ENCODE results near the gene ATG7.
"Not testable (repeated sequence)": the region's sequence is repeated elsewhere in the genome, so short reads cannot be mapped to it uniquely, and the experiment has no call there.

ATG7 gene

DNA sequence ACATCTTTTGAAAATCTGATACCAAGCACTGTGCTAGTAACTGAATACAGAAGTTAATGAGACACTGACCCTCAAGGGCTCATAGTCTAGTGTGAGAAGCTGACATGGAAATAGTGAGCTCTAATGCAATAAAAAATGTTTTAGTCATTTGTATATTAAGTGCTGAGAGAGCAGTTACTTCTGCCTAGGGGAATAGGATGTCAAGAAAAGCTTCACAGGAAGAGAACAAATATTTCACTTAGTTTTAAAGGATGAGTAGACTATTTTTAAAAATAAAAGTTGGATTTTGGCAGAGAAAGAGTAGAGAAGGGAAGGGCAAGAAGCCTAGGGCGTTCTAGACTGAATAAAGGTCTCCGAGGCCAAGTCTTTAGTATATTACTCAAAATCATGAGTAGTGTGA is 158.4 kb downstream of the ATG7 start:
- Mint-ChIP-seq H3K4me3 (no peak overlapping the region), H3K4me1 (no peaks in the 10 kb centered on the region), H3K36me3 (peaks cover 51% of the 10 kb centered on the region), H3K27ac (no peak overlapping the region), H3K27me3 (no peaks in the 10 kb centered on the region), H3K9me3 (no peaks in the 10 kb centered on the region)
- ATAC-seq, result no peak

DNA sequence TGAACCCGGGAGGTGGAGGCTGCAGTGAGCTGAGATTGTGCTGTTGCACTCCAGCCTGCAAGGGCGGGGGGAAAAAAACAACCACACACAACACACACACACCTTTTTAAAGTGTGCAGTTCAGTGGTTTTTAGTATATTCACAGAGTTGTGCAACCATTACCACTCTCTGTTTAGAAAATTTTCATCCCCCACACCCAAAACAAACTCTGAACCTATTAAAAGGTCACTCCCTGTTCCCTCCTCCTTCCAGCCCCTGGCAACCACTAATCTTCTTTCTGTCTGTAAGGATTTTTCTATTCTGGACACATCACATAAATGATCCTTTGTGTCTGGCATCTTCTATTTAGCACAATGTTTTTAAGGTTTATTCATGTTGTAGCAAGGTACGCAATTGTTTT is 159.1 kb downstream of the ATG7 start:
- no peak overlapping the region for H3K27ac Mint-ChIP-seq
- peaks cover 46% of the 10 kb centered on the region for H3K36me3 Mint-ChIP-seq
- no peak for ATAC-seq

DNA sequence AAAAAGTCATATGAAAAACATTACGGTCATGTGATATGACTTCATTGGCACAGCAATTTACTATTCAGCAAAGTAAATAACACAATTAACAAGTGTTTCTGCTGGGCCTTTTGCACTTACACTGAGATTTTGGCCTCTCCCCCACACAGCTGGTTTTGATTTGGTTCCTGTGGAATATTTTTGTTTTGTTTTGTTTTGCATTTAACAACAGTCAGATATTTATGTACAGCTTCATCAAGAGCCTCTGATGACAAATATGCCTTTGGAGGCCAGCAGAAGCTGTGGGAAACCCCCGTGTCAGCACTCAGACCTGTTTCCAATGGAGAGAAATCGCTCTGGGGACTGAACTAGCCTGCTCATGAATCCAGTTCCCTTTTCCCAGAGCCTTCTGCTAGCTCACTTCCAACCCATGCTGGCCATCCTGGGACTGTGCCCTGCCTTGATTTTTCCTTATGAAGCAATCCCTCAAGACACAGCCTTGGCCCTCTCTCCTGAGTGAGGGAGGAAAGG is 161.9 kb downstream of the ATG7 start:
- Mint-ChIP-seq H3K27me3 (no peaks in the 10 kb centered on the region), H3K4me1 (no peaks in the 10 kb centered on the region), H3K4me3 (no peak overlapping the region), H3K9me3 (no peaks in the 10 kb centered on the region), H3K36me3 (peaks cover 19% of the 10 kb centered on the region), H3K27ac (no peak overlapping the region)
- no peak for ATAC-seq

More for the DNA sequence above, 159.1 kb downstream of the ATG7 start:
- H3K4me3 Mint-ChIP-seq, result no peak overlapping the region
- H3K4me1 Mint-ChIP-seq, result no peaks in the 10 kb centered on the region
- no peaks in the 10 kb centered on the region for H3K27me3 Mint-ChIP-seq
- H3K9me3 Mint-ChIP-seq, result no peaks in the 10 kb centered on the region

DNA sequence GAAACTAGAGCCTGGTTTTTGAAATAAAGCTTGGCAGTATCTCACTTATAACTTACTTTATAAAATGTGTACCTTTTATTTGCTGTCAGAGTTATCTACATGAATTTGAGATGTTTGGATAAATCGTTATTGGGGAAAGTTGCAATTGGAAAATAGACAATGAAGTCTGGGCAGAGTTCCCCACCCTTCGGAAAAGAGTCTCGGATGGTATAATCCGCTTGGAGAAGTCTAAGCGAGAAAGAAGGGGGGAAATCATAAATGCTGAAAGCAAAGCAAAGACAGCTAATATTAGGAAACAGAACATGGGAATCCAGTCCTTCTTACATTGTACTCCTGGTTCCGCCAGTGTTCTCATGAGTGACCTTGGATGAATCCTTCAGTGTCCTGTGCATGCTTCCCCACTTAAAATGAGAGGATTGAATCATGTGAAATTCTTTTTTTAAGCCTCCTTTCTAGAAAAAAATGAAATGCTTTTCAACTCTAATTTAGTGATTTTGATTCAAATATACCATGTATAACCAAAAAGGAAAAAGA is 162.4 kb downstream of the ATG7 start:
- Mint-ChIP-seq H3K27ac (no peak overlapping the region), H3K27me3 (no peaks in the 10 kb centered on the region), H3K9me3 (no peaks in the 10 kb centered on the region), H3K4me1 (no peaks in the 10 kb centered on the region), H3K4me3 (no peak overlapping the region), H3K36me3 (peaks cover 24% of the 10 kb centered on the region)
- ATAC-seq, result no peak

DNA sequence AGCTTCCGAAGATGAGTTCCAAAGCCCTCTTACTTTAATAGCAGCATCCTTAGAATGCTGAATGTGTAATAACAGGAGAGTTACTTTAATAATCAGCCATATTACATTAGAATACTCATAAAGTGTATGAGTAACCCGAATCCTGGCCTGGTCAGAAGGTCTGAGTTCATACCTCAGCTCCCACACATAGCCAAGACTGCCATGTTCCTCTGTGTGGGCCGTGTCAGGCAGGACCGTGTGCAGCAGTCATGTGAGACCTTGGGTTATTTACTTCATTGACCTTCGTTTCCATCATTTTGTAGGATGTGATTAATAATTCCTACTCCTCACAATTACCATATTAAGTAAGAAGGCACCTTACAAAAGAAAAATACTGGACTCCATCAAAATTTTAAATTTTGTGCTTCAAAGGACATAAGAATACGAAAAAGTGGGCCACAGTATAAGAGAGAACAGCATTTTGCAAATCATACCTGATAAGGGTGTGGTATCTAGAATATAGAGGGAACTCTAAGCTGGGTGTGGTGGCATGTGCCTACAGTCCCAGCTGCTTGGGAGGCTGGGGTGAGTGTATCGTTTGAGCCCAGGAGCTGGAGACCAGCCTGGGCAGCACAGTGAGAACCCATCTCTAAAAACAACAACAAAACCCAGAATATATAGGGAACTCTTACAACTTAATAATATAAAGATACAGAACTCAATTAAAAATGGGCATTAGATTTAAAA is 163.4 kb downstream of the ATG7 start:
- ATAC-seq, result no peak
- Mint-ChIP-seq H3K27ac (no peak overlapping the region), H3K36me3 (peaks cover 23% of the 10 kb centered on the region), H3K27me3 (no peaks in the 10 kb centered on the region), H3K4me3 (no peak overlapping the region), H3K4me1 (no peaks in the 10 kb centered on the region), H3K9me3 (no peaks in the 10 kb centered on the region)

DNA sequence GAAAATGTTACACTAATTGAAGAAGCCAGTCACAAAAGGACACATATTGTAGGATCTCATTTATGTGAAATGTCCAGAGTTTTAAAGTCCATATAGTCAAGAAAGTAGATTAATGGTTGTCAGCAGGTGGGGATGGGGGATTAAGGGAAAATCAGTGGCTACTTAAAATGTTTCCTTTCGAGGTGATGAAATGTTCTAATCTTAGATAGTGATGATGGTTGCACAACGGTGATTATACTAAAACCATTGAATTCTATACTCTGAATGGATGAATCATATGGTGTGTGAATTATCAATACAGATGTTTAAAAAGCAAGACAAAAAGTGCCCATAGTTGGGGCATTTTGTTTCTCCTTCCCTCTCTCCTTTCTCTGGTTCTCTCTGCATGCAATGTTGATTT is 164.6 kb downstream of the ATG7 start:
- no peaks in the 10 kb centered on the region for H3K4me1 Mint-ChIP-seq
- ATAC-seq, result no peak
- H3K4me3 Mint-ChIP-seq, result no peak overlapping the region
- no peak overlapping the region for H3K27ac Mint-ChIP-seq
- H3K27me3 Mint-ChIP-seq, result no peaks in the 10 kb centered on the region
- H3K9me3 Mint-ChIP-seq, result no peaks in the 10 kb centered on the region
- H3K36me3 Mint-ChIP-seq, result peaks cover 19% of the 10 kb centered on the region

GRCh38 chr3:11437506-11437905 is 165.3 kb downstream of the ATG7 start:
- Mint-ChIP-seq H3K27me3 (no peaks in the 10 kb centered on the region), H3K4me1 (no peaks in the 10 kb centered on the region), H3K4me3 (no peak overlapping the region), H3K36me3 (peaks cover 14% of the 10 kb centered on the region), H3K27ac (no peak overlapping the region), H3K9me3 (no peaks in the 10 kb centered on the region)
- no peak for ATAC-seq

DNA sequence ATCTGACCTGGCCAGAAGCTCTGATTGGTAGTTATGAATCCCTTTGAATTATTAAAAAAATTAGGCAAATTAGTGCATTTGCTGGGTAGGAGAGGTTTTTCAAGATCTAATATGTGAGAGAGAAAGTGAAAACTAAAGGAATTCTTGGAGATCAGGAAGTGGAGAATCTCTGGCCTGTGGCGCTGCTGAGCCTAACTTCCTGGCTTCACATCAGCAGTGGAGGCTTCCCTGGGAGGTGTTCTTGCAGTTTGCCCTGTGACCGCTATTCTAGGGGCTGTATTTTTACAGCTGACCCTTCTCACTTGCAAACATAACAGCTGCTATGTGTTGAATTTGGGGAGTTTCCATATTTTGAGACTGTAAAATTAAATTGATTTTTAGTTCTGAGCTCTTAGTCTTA is 166.4 kb downstream of the ATG7 start:
- no peak overlapping the region for H3K4me3 Mint-ChIP-seq

GRCh38 chr3:11441346-11441745 is 169.1 kb downstream of the ATG7 start:
- ATAC-seq, H3K4me1 Mint-ChIP-seq, H3K27me3 Mint-ChIP-seq, H3K9me3 Mint-ChIP-seq, H3K4me3 Mint-ChIP-seq, H3K27ac Mint-ChIP-seq: not testable (repeated sequence)
- peaks cover 35% of the 10 kb centered on the region for H3K36me3 Mint-ChIP-seq

More for the DNA sequence above, 166.4 kb downstream of the ATG7 start:
- ATAC-seq, result no peak
- Mint-ChIP-seq H3K27ac (no peak overlapping the region), H3K4me1 (no peaks in the 10 kb centered on the region), H3K9me3 (no peaks in the 10 kb centered on the region), H3K27me3 (no peaks in the 10 kb centered on the region), H3K36me3 (peaks cover 22% of the 10 kb centered on the region)

DNA sequence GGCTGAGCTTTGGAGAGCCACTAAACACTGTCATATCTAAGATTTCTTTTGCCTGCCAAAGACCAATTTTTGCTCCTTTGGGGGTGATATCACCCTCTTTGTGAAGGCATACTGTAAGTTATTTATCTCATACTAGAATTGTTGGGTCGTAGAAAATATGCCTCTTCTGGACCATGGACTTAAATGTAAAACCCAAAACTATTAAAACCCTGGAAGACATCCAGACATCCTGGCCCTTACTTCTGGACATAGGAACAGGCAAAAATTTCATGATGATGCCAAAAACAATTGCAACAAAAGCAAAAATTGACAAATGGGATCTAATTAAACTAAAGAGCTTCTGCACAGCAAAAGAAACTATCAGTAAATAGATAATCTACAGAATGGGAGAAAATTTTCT is 172.2 kb downstream of the ATG7 start:
- Mint-ChIP-seq H3K36me3 (peaks cover 48% of the 10 kb centered on the region), H3K4me1 (no peaks in the 10 kb centered on the region), H3K27ac (no peak overlapping the region), H3K4me3 (no peak overlapping the region), H3K9me3 (no peaks in the 10 kb centered on the region), H3K27me3 (no peaks in the 10 kb centered on the region)
- ATAC-seq, result no peak

GRCh38 chr3:11445193-11445592 is 173.0 kb downstream of the ATG7 start:
- H3K36me3 Mint-ChIP-seq, result peaks cover 49% of the 10 kb centered on the region
- not testable (repeated sequence) for H3K4me3 Mint-ChIP-seq, H3K9me3 Mint-ChIP-seq, H3K27me3 Mint-ChIP-seq, H3K27ac Mint-ChIP-seq, ATAC-seq, H3K4me1 Mint-ChIP-seq

DNA sequence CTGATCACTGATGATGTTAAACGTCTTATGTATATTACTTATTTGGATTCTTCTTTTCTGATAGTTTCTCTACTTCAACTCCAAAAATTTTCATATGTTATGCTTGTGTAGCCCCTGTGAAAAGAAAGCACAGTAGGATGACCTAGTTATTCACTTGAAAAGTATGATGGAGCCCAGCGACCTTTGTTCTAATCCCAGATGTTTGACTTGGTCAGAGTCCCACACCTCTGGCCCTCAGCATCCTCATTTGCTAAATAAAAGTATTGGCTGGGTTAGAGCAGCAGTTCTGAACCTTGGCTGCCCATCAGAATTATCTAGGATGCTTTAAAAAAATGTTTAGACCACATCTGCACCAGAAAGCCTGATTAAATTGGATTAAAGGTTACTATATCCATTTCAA is 173.7 kb downstream of the ATG7 start:
- no peak for ATAC-seq
- Mint-ChIP-seq H3K36me3 (peaks cover 56% of the 10 kb centered on the region), H3K27me3 (no peaks in the 10 kb centered on the region), H3K4me1 (no peaks in the 10 kb centered on the region), H3K27ac (no peak overlapping the region), H3K9me3 (no peaks in the 10 kb centered on the region), H3K4me3 (no peak overlapping the region)

DNA sequence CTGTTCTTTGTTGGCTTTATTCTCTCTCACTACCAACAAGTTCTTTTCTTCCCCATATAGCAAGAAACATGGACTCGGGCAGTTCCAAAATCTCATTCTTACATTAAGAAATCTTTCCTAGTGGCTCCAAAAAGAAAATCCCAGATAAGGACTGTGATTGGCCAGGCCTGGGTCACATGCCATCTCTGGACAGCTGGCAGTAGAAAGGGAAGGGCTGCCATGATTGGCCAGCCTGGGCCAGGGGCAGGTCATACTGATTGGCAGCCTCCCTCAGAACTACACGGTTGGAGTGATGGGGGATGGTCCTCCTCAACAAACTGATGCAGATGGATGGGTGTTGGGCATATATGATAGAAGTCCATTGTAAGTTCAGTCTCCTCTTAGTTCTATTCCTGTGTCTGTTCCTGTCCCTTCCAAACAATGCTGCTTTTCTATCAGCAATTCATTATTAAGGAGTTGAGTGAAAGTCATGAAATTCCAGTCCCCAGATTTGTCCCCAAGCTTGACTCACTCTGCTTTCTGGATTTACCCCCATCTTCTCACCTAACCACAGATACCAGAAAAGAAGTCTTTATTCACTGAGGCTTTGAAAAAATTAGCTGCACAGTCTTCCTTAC is 175.5 kb downstream of the ATG7 start:
- H3K27me3 Mint-ChIP-seq, result no peaks in the 10 kb centered on the region
- H3K27ac Mint-ChIP-seq, result no peak overlapping the region

GRCh38 chr3:11450015-11450414 is 177.8 kb downstream of the ATG7 start:
- ATAC-seq, result no peak
- H3K36me3 Mint-ChIP-seq, result peaks cover 36% of the 10 kb centered on the region
- H3K9me3 Mint-ChIP-seq, result no peaks in the 10 kb centered on the region
- H3K4me3 Mint-ChIP-seq, result no peak overlapping the region
- no peak overlapping the region for H3K27ac Mint-ChIP-seq
- H3K4me1 Mint-ChIP-seq, result no peaks in the 10 kb centered on the region
- no peaks in the 10 kb centered on the region for H3K27me3 Mint-ChIP-seq

More for the DNA sequence above, 175.5 kb downstream of the ATG7 start:
- Mint-ChIP-seq H3K36me3 (peaks cover 57% of the 10 kb centered on the region), H3K4me3 (no peak overlapping the region), H3K9me3 (no peaks in the 10 kb centered on the region), H3K4me1 (no peaks in the 10 kb centered on the region)
- ATAC-seq, result no peak

DNA sequence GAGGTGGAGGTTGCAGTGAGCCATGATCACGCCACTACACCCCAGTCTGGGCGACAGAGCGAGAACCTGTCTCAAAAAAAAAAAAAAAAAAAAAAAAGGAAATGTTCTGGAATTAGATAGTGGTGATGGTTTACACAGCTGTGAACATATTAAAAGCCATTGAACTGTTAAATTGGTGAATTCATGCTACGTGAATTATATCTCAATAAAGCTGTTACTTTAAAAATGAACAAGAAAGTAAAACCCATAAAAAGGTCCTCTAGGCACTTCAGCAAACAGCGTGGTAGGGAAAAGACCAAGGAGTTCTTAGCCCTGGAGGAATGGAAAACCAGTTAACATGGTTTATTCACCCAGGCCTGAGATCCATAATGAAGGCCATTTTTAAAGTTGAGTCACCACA is 180.1 kb downstream of the ATG7 start:
- H3K4me3 Mint-ChIP-seq, result no peak overlapping the region
- peaks cover 40% of the 10 kb centered on the region for H3K36me3 Mint-ChIP-seq
- no peak for ATAC-seq
- H3K27ac Mint-ChIP-seq, result no peak overlapping the region
- no peaks in the 10 kb centered on the region for H3K9me3 Mint-ChIP-seq
- H3K27me3 Mint-ChIP-seq, result no peaks in the 10 kb centered on the region
- no peaks in the 10 kb centered on the region for H3K4me1 Mint-ChIP-seq

Measured in stimulated activated memory B cell treated with anti-CD40 and anti-IgM and Interleukin-4, amounts not matched to agents 10 μg/mL and 1 μg/mL and 100 μg/mL, for 72 hours (primary cell).